HepG2 (cell line): ENCODE results near the gene MYL6B. TPM values are rescaled to one million over a fixed set of nuclear protein-coding genes. Genes with fewer than 3 reads are reported as not detected.
A peak's percentile ranks its signal among the peaks of the same experiment; 100 is the strongest.

ENCODE experiments used
- ARNTL ChIP-seq: sonication (generic); formaldehyde crosslinking; IDR thresholded peaks from 2 replicates; pipeline ENCODE4 v1.4.0; 2020; ENCODE audit warnings: mild to moderate bottlenecking, missing genetic modification reagents
- GATA4 ChIP-seq: sonication (generic); IDR thresholded peaks from 2 replicates; pipeline ENCODE4 v1.6.1; 2016; ENCODE audit warnings: antibody characterized with exemption, low read depth, borderline replicate concordance
- GTF3A ChIP-seq: sonication (generic); formaldehyde crosslinking; conservative IDR thresholded peaks from 2 replicates; pipeline ENCODE4 v1.4.0; 2020; ENCODE audit warnings: mild to moderate bottlenecking, missing genetic modification reagents
- HDAC6 ChIP-seq: fragments of 200-600 bp; sonication (generic); IDR thresholded peaks from 2 replicates; pipeline ENCODE4 v1.7.0; 2017; ENCODE audit warnings: mild to moderate bottlenecking, antibody characterized with exemption, low read length, low read depth
- IKZF4 ChIP-seq: sonication (generic); formaldehyde crosslinking; IDR thresholded peaks from 2 replicates; pipeline ENCODE4 v1.5.1; 2020; ENCODE audit warnings: borderline replicate concordance, mild to moderate bottlenecking, low read depth, missing genetic modification reagents; ENCODE audit errors: not compliant biosample characterization
- JARID2 ChIP-seq: sonication (generic); formaldehyde crosslinking; IDR thresholded peaks from 2 replicates; pipeline ENCODE4 v1.8.1; 2023; ENCODE audit warnings: missing genetic modification reagents, inconsistent platforms; ENCODE audit not compliant: insufficient replicate concordance
- MAZ ChIP-seq, 2 experiments: sonication (generic) in 1 of 2; formaldehyde crosslinking in 1 of 2; IDR thresholded peaks; 2 replicates each; pipeline versions ENCODE4 v1.5.0 to v1.6.1; 2012 to 2020; ENCODE audit warnings: low read depth in 2 of 2, mild to moderate bottlenecking in 2 of 2, borderline replicate concordance in 1 of 2, improper control_type of control experiment in 1 of 2, low read length in 1 of 2, missing genetic modification reagents in 1 of 2, moderate library complexity in 1 of 2
- NBN ChIP-seq: fragments of 450-650 bp; conservative IDR thresholded peaks from 2 replicates; pipeline ENCODE4 v1.6.1; 2017
- PRMT3 ChIP-seq: sonication (generic); formaldehyde crosslinking; IDR thresholded peaks from 2 replicates; pipeline ENCODE4 v1.8.1; 2022; ENCODE audit warnings: low read depth, mild to moderate bottlenecking, moderate library complexity, missing genetic modification reagents, borderline replicate concordance
- SKIL ChIP-seq: sonication (generic); formaldehyde crosslinking; IDR thresholded peaks from 2 replicates; pipeline ENCODE4 v1.8.0; 2022; ENCODE audit warnings: missing genetic modification reagents, mild to moderate bottlenecking, moderate library complexity, borderline replicate concordance
- THAP9 ChIP-seq: sonication (generic); formaldehyde crosslinking; IDR thresholded peaks from 2 replicates; pipeline ENCODE4; 2020; ENCODE audit warnings: missing genetic modification reagents, mild to moderate bottlenecking, borderline replicate concordance
- polyA plus RNA-seq, 8 experiments: library from polyadenylated mRNA; depleted of rRNA in 3 of 8; stranded (reverse) in 7 of 8; unstranded in 1 of 8; fragments of >200 nt; fragmentation: Illumina TruSeq in 4 of 8; extraction: Trizol in 4 of 8; gene quantifications; 2 replicates each; pipeline versions ENCODE4 v1.2.1 to v1.2.3, GENCODE V29; 2011 to 2016; ENCODE audit warnings: low read depth in 4 of 8, missing spikeins in 1 of 8, mixed read lengths in 1 of 8; ENCODE audit not compliant: insufficient read depth in 1 of 8
- total RNA-seq, 5 experiments: library from RNA; depleted of rRNA; stranded (reverse); fragments of >200 nt; fragmentation: Illumina TruSeq; extraction: Trizol; gene quantifications; 2 replicates each; pipeline ENCODE4 v1.2.3, GENCODE V29; 2016; ENCODE audit warnings: low read depth in 1 of 5
- TF ChIP-seq, protein P1 (sequence below): sonication (generic); formaldehyde crosslinking; IDR thresholded peaks from 2 replicates; pipeline ENCODE4 v1.4.0; 2020; ENCODE audit warnings: missing genetic modification reagents, mild to moderate bottlenecking, borderline replicate concordance
- TF ChIP-seq, protein P2 (sequence below): sonication (generic); formaldehyde crosslinking; IDR thresholded peaks from 2 replicates; pipeline ENCODE4 v1.4.0; 2020; ENCODE audit warnings: missing genetic modification reagents, borderline replicate concordance

MYL6B gene
- total and polyA plus RNA-seq, 2 of the 13 experiments (the other 11 are each of a cell fraction or from before 2014, with no cell fraction given) = 75.7 to 88.7 TPM

GRCh38 chr12:56116267-56117081 lies 35.9 kb upstream of the MYL6B start, which contains the start of gene RPL41 (continued):
- TF ChIP-seq SKIL (CRISPR knock-in tag) (no peak), THAP9 (no peak), MAZ (IDR thresholded peaks at IDR 0.05; ENCODE audit: borderline replicate concordance, low read depth, low read length) (peak; percentile 86; the same call in 1 of the 2 replicates), MAZ (CRISPR knock-in tag; IDR thresholded peaks at IDR 0.05; ENCODE audit: low read depth) (peak; percentile 55; the same call in 1 of the 2 replicates), NBN (no peak), JARID2 (no peak), GATA4 (peak; percentile 77; the same call in 1 of the 2 replicates), ARNTL (peak; percentile 53; the same call in 1 of the 2 replicates), PRMT3 (CRISPR knock-in tag) (peak; percentile 3; the same call in 1 of the 2 replicates), GTF3A (CRISPR knock-in tag) (no peak), HDAC6 (no peak), IKZF4 (CRISPR knock-in tag) (no peak)
- TF ChIP-seq, protein P1, sequence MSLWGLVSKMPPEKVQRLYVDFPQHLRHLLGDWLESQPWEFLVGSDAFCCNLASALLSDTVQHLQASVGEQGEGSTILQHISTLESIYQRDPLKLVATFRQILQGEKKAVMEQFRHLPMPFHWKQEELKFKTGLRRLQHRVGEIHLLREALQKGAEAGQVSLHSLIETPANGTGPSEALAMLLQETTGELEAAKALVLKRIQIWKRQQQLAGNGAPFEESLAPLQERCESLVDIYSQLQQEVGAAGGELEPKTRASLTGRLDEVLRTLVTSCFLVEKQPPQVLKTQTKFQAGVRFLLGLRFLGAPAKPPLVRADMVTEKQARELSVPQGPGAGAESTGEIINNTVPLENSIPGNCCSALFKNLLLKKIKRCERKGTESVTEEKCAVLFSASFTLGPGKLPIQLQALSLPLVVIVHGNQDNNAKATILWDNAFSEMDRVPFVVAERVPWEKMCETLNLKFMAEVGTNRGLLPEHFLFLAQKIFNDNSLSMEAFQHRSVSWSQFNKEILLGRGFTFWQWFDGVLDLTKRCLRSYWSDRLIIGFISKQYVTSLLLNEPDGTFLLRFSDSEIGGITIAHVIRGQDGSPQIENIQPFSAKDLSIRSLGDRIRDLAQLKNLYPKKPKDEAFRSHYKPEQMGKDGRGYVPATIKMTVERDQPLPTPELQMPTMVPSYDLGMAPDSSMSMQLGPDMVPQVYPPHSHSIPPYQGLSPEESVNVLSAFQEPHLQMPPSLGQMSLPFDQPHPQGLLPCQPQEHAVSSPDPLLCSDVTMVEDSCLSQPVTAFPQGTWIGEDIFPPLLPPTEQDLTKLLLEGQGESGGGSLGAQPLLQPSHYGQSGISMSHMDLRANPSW (CRISPR knock-in tag) = no peak
- TF ChIP-seq, protein P2, sequence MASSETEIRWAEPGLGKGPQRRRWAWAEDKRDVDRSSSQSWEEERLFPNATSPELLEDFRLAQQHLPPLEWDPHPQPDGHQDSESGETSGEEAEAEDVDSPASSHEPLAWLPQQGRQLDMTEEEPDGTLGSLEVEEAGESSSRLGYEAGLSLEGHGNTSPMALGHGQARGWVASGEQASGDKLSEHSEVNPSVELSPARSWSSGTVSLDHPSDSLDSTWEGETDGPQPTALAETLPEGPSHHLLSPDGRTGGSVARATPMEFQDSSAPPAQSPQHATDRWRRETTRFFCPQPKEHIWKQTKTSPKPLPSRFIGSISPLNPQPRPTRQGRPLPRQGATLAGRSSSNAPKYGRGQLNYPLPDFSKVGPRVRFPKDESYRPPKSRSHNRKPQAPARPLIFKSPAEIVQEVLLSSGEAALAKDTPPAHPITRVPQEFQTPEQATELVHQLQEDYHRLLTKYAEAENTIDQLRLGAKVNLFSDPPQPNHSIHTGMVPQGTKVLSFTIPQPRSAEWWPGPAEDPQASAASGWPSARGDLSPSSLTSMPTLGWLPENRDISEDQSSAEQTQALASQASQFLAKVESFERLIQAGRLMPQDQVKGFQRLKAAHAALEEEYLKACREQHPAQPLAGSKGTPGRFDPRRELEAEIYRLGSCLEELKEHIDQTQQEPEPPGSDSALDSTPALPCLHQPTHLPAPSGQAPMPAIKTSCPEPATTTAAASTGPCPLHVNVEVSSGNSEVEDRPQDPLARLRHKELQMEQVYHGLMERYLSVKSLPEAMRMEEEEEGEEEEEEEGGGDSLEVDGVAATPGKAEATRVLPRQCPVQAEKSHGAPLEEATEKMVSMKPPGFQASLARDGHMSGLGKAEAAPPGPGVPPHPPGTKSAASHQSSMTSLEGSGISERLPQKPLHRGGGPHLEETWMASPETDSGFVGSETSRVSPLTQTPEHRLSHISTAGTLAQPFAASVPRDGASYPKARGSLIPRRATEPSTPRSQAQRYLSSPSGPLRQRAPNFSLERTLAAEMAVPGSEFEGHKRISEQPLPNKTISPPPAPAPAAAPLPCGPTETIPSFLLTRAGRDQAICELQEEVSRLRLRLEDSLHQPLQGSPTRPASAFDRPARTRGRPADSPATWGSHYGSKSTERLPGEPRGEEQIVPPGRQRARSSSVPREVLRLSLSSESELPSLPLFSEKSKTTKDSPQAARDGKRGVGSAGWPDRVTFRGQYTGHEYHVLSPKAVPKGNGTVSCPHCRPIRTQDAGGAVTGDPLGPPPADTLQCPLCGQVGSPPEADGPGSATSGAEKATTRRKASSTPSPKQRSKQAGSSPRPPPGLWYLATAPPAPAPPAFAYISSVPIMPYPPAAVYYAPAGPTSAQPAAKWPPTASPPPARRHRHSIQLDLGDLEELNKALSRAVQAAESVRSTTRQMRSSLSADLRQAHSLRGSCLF (CRISPR knock-in tag) = 0 out of 2 replicates have a peak, but pooled peaks have one; percentile 27
